HepG2 (cell line): Measurements from ENCODE around the gene TADA2A. TPM values are rescaled to one million over a fixed set of nuclear protein-coding genes. Genes with fewer than 3 reads are reported as not detected.
A peak's percentile ranks its signal among the peaks of the same experiment; 100 is the strongest.

ENCODE experiments used
- ATAC-seq: fragments of 200-7000 bp; cut with Tn5 transposase; 3 replicates; pipeline ENCODE4 v1.9.1; 2020; ENCODE audit warnings: mild to moderate bottlenecking, moderate library complexity
- BruUV-seq: library from RNA; stranded (reverse); fragments of 400-500 nt; replicated peaks from 2 replicates; lab custom pipeline; 2021; lab: Mats Ljungman, UMichigan
- CTCF ChIA-PET: fragments of 300-600 bp; formaldehyde crosslinking; extraction: SDS; loops from one replicate; lab custom pipeline; 2021; ENCODE audit warnings: low total read pairs, inconsistent platforms, low intra/inter-chr PET ratio; lab: Yijun Ruan, JAX
- POLR2A ChIA-PET: fragments of 350-600 bp; sonication (Branson Sonifier 250); formaldehyde crosslinking; loops from one replicate; lab custom pipeline; 2020; ENCODE audit warnings: antibody characterized with exemption, inconsistent platforms; lab: Yijun Ruan, JAX
- DNase-seq: peaks from one replicate; pipeline ENCODE4 v3.0.0-alpha.2; 2015; ENCODE audit warnings: low spot score
- FAIRE-seq: peaks from 3 replicates; lab custom pipeline; 2011; peaks lifted over from hg19 to GRCh38; lab: Jason Lieb, UNC
- H2AFZ ChIP-seq: one replicate; pipeline ENCODE4 v1.6.1; 2011; ENCODE audit warnings: low read length, inconsistent platforms
- H3K27ac ChIP-seq: fragments of 300-600 bp; 3 replicates; pipeline ENCODE4 v1.8.0; 2011; ENCODE audit warnings: mixed run types, mild to moderate bottlenecking, mixed read lengths, low read length, inconsistent platforms; ENCODE audit not compliant: insufficient read depth; ENCODE audit errors: extremely low read length
- H3K27me3 ChIP-seq, 2 experiments: fragments of 200-600 bp in 1 of 2; 2 replicates in 1 of 2; 3 replicates in 1 of 2; pipeline versions ENCODE4 v1.6.0 to v1.8.0; 2011; ENCODE audit warnings: low read length in 2 of 2, mild to moderate bottlenecking in 2 of 2, moderate library complexity in 2 of 2, inconsistent platforms in 1 of 2; ENCODE audit not compliant: insufficient read depth in 2 of 2, control insufficient read depth in 1 of 2
- H3K36me3 ChIP-seq, 2 experiments: fragments of 200-600 bp in 1 of 2; replicated peaks in 1 of 2; 2 replicates in 1 of 2; 3 replicates in 1 of 2; pipeline versions ENCODE4 v1.5.1 to v1.8.0; 2011; ENCODE audit warnings: low read length in 2 of 2, inconsistent platforms in 1 of 2; ENCODE audit not compliant: insufficient read depth in 2 of 2, control insufficient read depth in 1 of 2
- H3K4me1 ChIP-seq: 2 replicates; pipeline ENCODE4 v1.5.1; 2012; ENCODE audit warnings: low read length, inconsistent platforms; ENCODE audit not compliant: insufficient read depth
- H3K4me2 ChIP-seq: 2 replicates; pipeline ENCODE4 v1.6.0; 2011; ENCODE audit warnings: low read depth, low read length, inconsistent platforms
- H3K4me3 ChIP-seq, 3 experiments: fragments of 200-600 bp in 1 of 3; sonication (generic), shearing (Covaris generic) in 1 of 3; replicated peaks in 1 of 3; 2 replicates each; pipeline ENCODE4 v1.5.1; 2011 to 2016; ENCODE audit warnings: low read length in 3 of 3, inconsistent platforms in 2 of 3, low read depth in 2 of 3, mild to moderate bottlenecking in 2 of 3, control low read depth in 1 of 3, mixed read lengths in 1 of 3; ENCODE audit not compliant: insufficient read depth in 1 of 3
- H3K79me2 ChIP-seq: one replicate; pipeline ENCODE4 v1.6.1; 2011; ENCODE audit warnings: low read length, inconsistent platforms; ENCODE audit not compliant: insufficient read depth
- H3K9ac ChIP-seq: 2 replicates; pipeline ENCODE4 v1.6.0; 2011; ENCODE audit warnings: mild to moderate bottlenecking, low read depth, low read length, inconsistent platforms; ENCODE audit not compliant: insufficient read depth
- H3K9me3 ChIP-seq: 2 replicates; pipeline ENCODE4 v1.5.1; 2012; ENCODE audit warnings: mild to moderate bottlenecking, low read length
- H4K20me1 ChIP-seq: 2 replicates; pipeline ENCODE4 v1.6.0; 2011; ENCODE audit warnings: inconsistent platforms, mild to moderate bottlenecking, low read length, moderate library complexity; ENCODE audit not compliant: insufficient read depth
- AGO2 ChIP-seq: fragments of 200-400 bp; formaldehyde crosslinking; optimal IDR thresholded peaks from 2 replicates; pipeline ENCODE3; 2017; ENCODE audit warnings: mild to moderate bottlenecking, low read depth, low read length, moderate library complexity
- EED ChIP-seq: sonication (generic); formaldehyde crosslinking; IDR thresholded peaks from 2 replicates; pipeline ENCODE4 v1.5.0; 2020; ENCODE audit warnings: mild to moderate bottlenecking, missing genetic modification reagents
- KLF13 ChIP-seq: sonication (generic); formaldehyde crosslinking; IDR thresholded peaks from 2 replicates; pipeline ENCODE4 v1.4.0; 2020; ENCODE audit warnings: mild to moderate bottlenecking, missing genetic modification reagents
- RBM22 ChIP-seq: fragments of 200-400 bp; formaldehyde crosslinking; optimal IDR thresholded peaks from 2 replicates; pipeline ENCODE3; 2017; ENCODE audit warnings: mild to moderate bottlenecking, low read length, moderate library complexity
- RNF2 ChIP-seq: fragments of 450-650 bp; conservative IDR thresholded peaks from 2 replicates; pipeline ENCODE4 v1.6.1; 2016; ENCODE audit warnings: low read depth
- TBL1XR1 ChIP-seq: fragments of 150-350 bp; IDR thresholded peaks from 2 replicates; pipeline ENCODE4 v1.6.1; 2014; ENCODE audit warnings: borderline replicate concordance, low read length; ENCODE audit not compliant: partially characterized antibody
- ZFP41 ChIP-seq: sonication (generic); formaldehyde crosslinking; IDR thresholded peaks from 2 replicates; pipeline ENCODE4 v1.4.0; 2020; ENCODE audit warnings: mild to moderate bottlenecking, missing genetic modification reagents, borderline replicate concordance
- ZNF264 ChIP-seq: sonication (generic); formaldehyde crosslinking; IDR thresholded peaks from 2 replicates; pipeline ENCODE4 v1.4.0; 2020; ENCODE audit warnings: missing genetic modification reagents
- ZNF75D ChIP-seq: sonication (generic); formaldehyde crosslinking; IDR thresholded peaks from 2 replicates; pipeline ENCODE4 v1.8.1; 2023; ENCODE audit warnings: missing genetic modification reagents, mild to moderate bottlenecking, borderline replicate concordance
- WGBS: methylation state at CpG from one replicate; pipeline ENCODE4 v1.1.6; 2017; ENCODE audit warnings: low lambda C conversion rate; 5-methylcytosine and 5-hydroxymethylcytosine counted together
- in situ Hi-C: cut with HindIII; loops from 2 replicates; pipeline ENCODE4 v1.10.0; 2017; ENCODE audit warnings: low pct_unique_long_range_greater_than_20kb; ENCODE audit not compliant: extremely low pct_ligation_motif_present
- intact Hi-C: fragments of 100-400 bp; cut with micrococcal nuclease; formaldehyde crosslinking; loops from one replicate; pipeline ENCODE4 v1.10.0; 2022; ENCODE audit not compliant: unreplicated experiment
- polyA plus RNA-seq, 8 experiments: library from polyadenylated mRNA; depleted of rRNA in 3 of 8; stranded (reverse) in 7 of 8; unstranded in 1 of 8; fragments of >200 nt; fragmentation: Illumina TruSeq in 4 of 8; extraction: Trizol in 4 of 8; gene quantifications; 2 replicates each; pipeline versions ENCODE4 v1.2.1 to v1.2.3, GENCODE V29; 2011 to 2016; ENCODE audit warnings: low read depth in 4 of 8, missing spikeins in 1 of 8, mixed read lengths in 1 of 8; ENCODE audit not compliant: insufficient read depth in 1 of 8
- total RNA-seq, 5 experiments: library from RNA; depleted of rRNA; stranded (reverse); fragments of >200 nt; fragmentation: Illumina TruSeq; extraction: Trizol; gene quantifications; 2 replicates each; pipeline ENCODE4 v1.2.3, GENCODE V29; 2016; ENCODE audit warnings: low read depth in 1 of 5
- TF ChIP-seq, protein P1 (sequence below): sonication (generic); formaldehyde crosslinking; IDR thresholded peaks from 2 replicates; pipeline ENCODE4 v1.8.1; 2022; ENCODE audit warnings: low read depth, mild to moderate bottlenecking, missing genetic modification reagents
- TF ChIP-seq, protein P2 (sequence below): sonication (generic); formaldehyde crosslinking; IDR thresholded peaks from 2 replicates; pipeline ENCODE4 v1.5.1; 2020; ENCODE audit warnings: mild to moderate bottlenecking, missing genetic modification reagents, moderate library complexity

The TADA2A gene
- total and polyA plus RNA-seq, 2 of the 13 experiments (the other 11 are each of a cell fraction or from before 2014, with no cell fraction given): 8.0 to 14.0 TPM

DNA sequence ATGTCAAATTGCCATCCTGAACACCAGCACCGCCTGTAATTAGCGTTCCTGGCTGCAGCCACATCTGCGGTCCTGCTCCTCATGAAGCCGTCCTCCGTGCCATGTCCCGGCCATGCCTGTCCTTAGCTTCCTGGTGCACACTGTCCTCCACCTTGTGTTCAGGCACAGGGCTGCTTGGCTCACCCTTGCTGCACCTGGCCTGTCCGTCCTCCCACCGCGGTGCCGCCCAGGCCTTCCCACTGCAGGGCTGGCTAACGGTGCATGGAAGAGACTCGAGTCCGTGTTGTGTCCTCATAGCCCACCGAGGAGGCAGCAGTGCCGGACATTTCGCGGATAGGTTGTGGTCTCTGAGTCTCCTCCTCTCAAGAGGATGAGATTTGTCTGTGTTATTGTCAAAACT is 103.4 kb downstream of the TADA2A start:
- Histone ChIP-seq H3K27me3 (no peaks in the 10 kb centered on the region), H3K4me2 (no peak overlapping the region), H3K27ac (no peak overlapping the region), H3K9ac (no peak overlapping the region), H3K36me3 (peaks cover 11 to 42% of the 10 kb centered on the region in 2 experiments; a peak in 4 of 5 replicates), H3K4me3 (no peak overlapping the region), H3K4me1 (peaks cover 24% of the 10 kb centered on the region), H4K20me1 (0 out of 2 replicates have a peak, but pooled peaks cover 9% of the 10 kb centered on the region), H2AFZ (no peak overlapping the region), H3K9me3 (no peaks in the 10 kb centered on the region), H3K79me2 (peaks cover 51% of the 10 kb centered on the region)
- FAIRE-seq (no peak), ATAC-seq (no peak), DNase-seq (no peak)
- TF ChIP-seq ZFP41 (CRISPR knock-in tag) (no peak), ZNF264 (no peak), EED (CRISPR knock-in tag) (no peak), AGO2 (peak; percentile 49), RNF2 (no peak), TBL1XR1 (no peak), RBM22 (peak; percentile 57), ZNF75D (no peak), KLF13 (CRISPR knock-in tag) (no peak)
- TF ChIP-seq, protein P1, sequence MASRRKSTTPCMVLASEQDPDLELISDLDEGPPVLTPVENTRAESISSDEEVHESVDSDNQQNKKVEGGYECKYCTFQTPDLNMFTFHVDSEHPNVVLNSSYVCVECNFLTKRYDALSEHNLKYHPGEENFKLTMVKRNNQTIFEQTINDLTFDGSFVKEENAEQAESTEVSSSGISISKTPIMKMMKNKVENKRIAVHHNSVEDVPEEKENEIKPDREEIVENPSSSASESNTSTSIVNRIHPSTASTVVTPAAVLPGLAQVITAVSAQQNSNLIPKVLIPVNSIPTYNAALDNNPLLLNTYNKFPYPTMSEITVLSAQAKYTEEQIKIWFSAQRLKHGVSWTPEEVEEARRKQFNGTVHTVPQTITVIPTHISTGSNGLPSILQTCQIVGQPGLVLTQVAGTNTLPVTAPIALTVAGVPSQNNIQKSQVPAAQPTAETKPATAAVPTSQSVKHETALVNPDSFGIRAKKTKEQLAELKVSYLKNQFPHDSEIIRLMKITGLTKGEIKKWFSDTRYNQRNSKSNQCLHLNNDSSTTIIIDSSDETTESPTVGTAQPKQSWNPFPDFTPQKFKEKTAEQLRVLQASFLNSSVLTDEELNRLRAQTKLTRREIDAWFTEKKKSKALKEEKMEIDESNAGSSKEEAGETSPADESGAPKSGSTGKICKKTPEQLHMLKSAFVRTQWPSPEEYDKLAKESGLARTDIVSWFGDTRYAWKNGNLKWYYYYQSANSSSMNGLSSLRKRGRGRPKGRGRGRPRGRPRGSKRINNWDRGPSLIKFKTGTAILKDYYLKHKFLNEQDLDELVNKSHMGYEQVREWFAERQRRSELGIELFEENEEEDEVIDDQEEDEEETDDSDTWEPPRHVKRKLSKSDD (CRISPR knock-in tag): no peak
- TF ChIP-seq, protein P2, sequence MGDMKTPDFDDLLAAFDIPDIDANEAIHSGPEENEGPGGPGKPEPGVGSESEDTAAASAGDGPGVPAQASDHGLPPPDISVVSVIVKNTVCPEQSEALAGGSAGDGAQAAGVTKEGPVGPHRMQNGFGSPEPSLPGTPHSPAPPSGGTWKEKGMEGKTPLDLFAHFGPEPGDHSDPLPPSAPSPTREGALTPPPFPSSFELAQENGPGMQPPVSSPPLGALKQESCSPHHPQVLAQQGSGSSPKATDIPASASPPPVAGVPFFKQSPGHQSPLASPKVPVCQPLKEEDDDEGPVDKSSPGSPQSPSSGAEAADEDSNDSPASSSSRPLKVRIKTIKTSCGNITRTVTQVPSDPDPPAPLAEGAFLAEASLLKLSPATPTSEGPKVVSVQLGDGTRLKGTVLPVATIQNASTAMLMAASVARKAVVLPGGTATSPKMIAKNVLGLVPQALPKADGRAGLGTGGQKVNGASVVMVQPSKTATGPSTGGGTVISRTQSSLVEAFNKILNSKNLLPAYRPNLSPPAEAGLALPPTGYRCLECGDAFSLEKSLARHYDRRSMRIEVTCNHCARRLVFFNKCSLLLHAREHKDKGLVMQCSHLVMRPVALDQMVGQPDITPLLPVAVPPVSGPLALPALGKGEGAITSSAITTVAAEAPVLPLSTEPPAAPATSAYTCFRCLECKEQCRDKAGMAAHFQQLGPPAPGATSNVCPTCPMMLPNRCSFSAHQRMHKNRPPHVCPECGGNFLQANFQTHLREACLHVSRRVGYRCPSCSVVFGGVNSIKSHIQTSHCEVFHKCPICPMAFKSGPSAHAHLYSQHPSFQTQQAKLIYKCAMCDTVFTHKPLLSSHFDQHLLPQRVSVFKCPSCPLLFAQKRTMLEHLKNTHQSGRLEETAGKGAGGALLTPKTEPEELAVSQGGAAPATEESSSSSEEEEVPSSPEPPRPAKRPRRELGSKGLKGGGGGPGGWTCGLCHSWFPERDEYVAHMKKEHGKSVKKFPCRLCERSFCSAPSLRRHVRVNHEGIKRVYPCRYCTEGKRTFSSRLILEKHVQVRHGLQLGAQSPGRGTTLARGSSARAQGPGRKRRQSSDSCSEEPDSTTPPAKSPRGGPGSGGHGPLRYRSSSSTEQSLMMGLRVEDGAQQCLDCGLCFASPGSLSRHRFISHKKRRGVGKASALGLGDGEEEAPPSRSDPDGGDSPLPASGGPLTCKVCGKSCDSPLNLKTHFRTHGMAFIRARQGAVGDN: peak; percentile 18; the same call in 1 of the 2 replicates
- no TSS peak for BruUV-seq
- POLR2A ChIA-PET: no interaction called here
- 96% methylated on average over 17 of the region's 17 CpGs for WGBS
- intact Hi-C loops: no loop called here
- CTCF ChIA-PET: no interaction called here
- in situ Hi-C loops: no loop called here
